Measurements from ENCODE around the gene NARS2. TPM values are rescaled to one million over a fixed set of nuclear protein-coding genes. Genes with fewer than 3 reads are reported as not detected.

The NARS2 gene
- total and polyA plus RNA-seq, 9 donors, result 13.2 to 24.5 (median 17.1) TPM

GRCh38 chr11:78504708-78505107 lies 70.0 kb downstream of the NARS2 start:
- Histone ChIP-seq H3K36me3 (no peaks in the 10 kb centered on the region), H3K4me3 (no peak overlapping the region), H3K27ac (no peak overlapping the region), H3K9me3 (no peaks in the 10 kb centered on the region), H3K27me3 (no peaks in the 10 kb centered on the region), H3K4me1 (ENCODE audit: insufficient read depth) (peaks cover 1% of the 10 kb centered on the region)
- no peak for DNase-seq
- 49 to 76% (median 63%) methylated on average over 4 of the region's 4 CpGs for WGBS, 3 donors
- TF ChIP-seq CTCF (IDR thresholded peaks at IDR 0.05) (no peak), POLR2A (IDR thresholded peaks at IDR 0.05) (no peak), EP300 (IDR thresholded peaks at IDR 0.05) (no peak)
- intact Hi-C loops (cut with DNase I), result no loop called here

- peaks cover 1% of the 10 kb centered on the region for H3K4me1 ChIP-seq (ENCODE audit: insufficient read depth)
- H3K36me3 ChIP-seq, result no peaks in the 10 kb centered on the region
- no peaks in the 10 kb centered on the region for H3K9me3 ChIP-seq
- H3K4me3 ChIP-seq, result no peak overlapping the region
- H3K27me3 ChIP-seq, result no peaks in the 10 kb centered on the region
- 53 to 63% (median 62%) methylated on average over 2 of the region's 2 CpGs for WGBS, 3 donors
- TF ChIP-seq CTCF (IDR thresholded peaks at IDR 0.05) (no peak), POLR2A (IDR thresholded peaks at IDR 0.05) (no peak), EP300 (IDR thresholded peaks at IDR 0.05) (no peak)
- H3K27ac ChIP-seq, result no peak overlapping the region
- DNase-seq, result no peak
- intact Hi-C loops (cut with DNase I), result no loop called here
These were observed 70.5 kb downstream of the NARS2 start for GRCh38 chr11:78504181-78504580.

GRCh38 chr11:78499971-78500370 lies 74.7 kb downstream of the NARS2 start:
- intact Hi-C loops (cut with DNase I), result no loop called here
- Histone ChIP-seq H3K4me3 (no peak overlapping the region), H3K4me1 (ENCODE audit: insufficient read depth) (peaks cover 2% of the 10 kb centered on the region), H3K27me3 (no peaks in the 10 kb centered on the region), H3K9me3 (no peaks in the 10 kb centered on the region), H3K27ac (no peak overlapping the region), H3K36me3 (no peaks in the 10 kb centered on the region)
- no peak for DNase-seq
- TF ChIP-seq EP300 (IDR thresholded peaks at IDR 0.05) (no peak), CTCF (IDR thresholded peaks at IDR 0.05) (no peak), POLR2A (IDR thresholded peaks at IDR 0.05) (no peak)

GRCh38 chr11:78497293-78497692 lies 77.4 kb downstream of the NARS2 start:
- no peaks in the 10 kb centered on the region for H3K27me3 ChIP-seq
- H3K9me3 ChIP-seq, result no peaks in the 10 kb centered on the region
- TF ChIP-seq CTCF (IDR thresholded peaks at IDR 0.05) (no peak), POLR2A (IDR thresholded peaks at IDR 0.05) (no peak), EP300 (IDR thresholded peaks at IDR 0.05) (no peak)
- H3K36me3 ChIP-seq, result no peaks in the 10 kb centered on the region
- H3K4me3 ChIP-seq, result no peak overlapping the region
- no peak for DNase-seq
- intact Hi-C loops (cut with DNase I), result no loop called here
- H3K4me1 ChIP-seq (ENCODE audit: insufficient read depth), result peaks cover 1% of the 10 kb centered on the region
- H3K27ac ChIP-seq, result no peak overlapping the region

Measured in ovary (tissue), 9 donors.